Calu3 (cell line): ENCODE data around the gene PNPLA7. TPM values are rescaled to one million over a fixed set of nuclear protein-coding genes. Genes with fewer than 3 reads are reported as not detected.

Experiments used
- BruUV-seq: library from RNA; stranded (reverse); fragments of 400-500 nt; replicated peaks from 2 replicates; lab custom pipeline; 2021; lab: Mats Ljungman, UMichigan
- CTCF ChIA-PET: fragments of 300-600 bp; sonication (Branson Sonifier 250); formaldehyde crosslinking; loops from one replicate; lab custom pipeline; 2022; ENCODE audit warnings: antibody characterized with exemption; lab: Charles Lee
- DNase-seq: peaks from one replicate; pipeline ENCODE4 v3.0.0; 2022
- H3K27ac Mint-ChIP-seq: one replicate; pipeline ENCODE4 v1.8.0; 2022; ENCODE audit warnings: mixed read lengths; ENCODE audit not compliant: unreplicated experiment
- H3K27me3 Mint-ChIP-seq: one replicate; pipeline ENCODE4 v1.8.0; 2022; ENCODE audit warnings: mixed read lengths; ENCODE audit not compliant: unreplicated experiment
- H3K36me3 Mint-ChIP-seq: one replicate; pipeline ENCODE4 v1.8.0; 2022; ENCODE audit warnings: mild to moderate bottlenecking, moderate library complexity, mixed read lengths; ENCODE audit not compliant: insufficient read depth, unreplicated experiment
- H3K4me1 Mint-ChIP-seq: one replicate; pipeline ENCODE4 v1.8.0; 2022; ENCODE audit warnings: mild to moderate bottlenecking, low read depth, mixed read lengths; ENCODE audit not compliant: unreplicated experiment
- H3K4me3 Mint-ChIP-seq: one replicate; pipeline ENCODE4 v1.8.0; 2022; ENCODE audit warnings: mild to moderate bottlenecking, low read depth, moderate library complexity, mixed read lengths; ENCODE audit not compliant: unreplicated experiment
- H3K9me3 Mint-ChIP-seq: one replicate; pipeline ENCODE4 v1.8.0; 2022; ENCODE audit warnings: low read depth, mixed read lengths; ENCODE audit not compliant: unreplicated experiment
- CTCF ChIP-seq: fragments of 200-600 bp; IDR thresholded peaks from one replicate; pipeline ENCODE4 v1.8.0; 2022; ENCODE audit warnings: antibody characterized with exemption; ENCODE audit not compliant: unreplicated experiment
- intact Hi-C: fragments of 100-400 bp; cut with micrococcal nuclease; formaldehyde crosslinking; loops from one replicate; pipeline ENCODE4 v1.10.0; 2022; ENCODE audit not compliant: unreplicated experiment
- total RNA-seq: library from RNA; stranded (reverse); gene quantifications from 2 replicates; pipeline ENCODE4 v1.2.3, GENCODE V29; 2022

PNPLA7 gene
- total RNA-seq, 1 experiment from 2014 or later: 1.8 TPM

- no peak overlapping the region for H3K27ac Mint-ChIP-seq
- TF ChIP-seq CTCF: no peak
Measured at GRCh38 chr9:137588311-137588710, 38.1 kb upstream of the PNPLA7 start.

DNA sequence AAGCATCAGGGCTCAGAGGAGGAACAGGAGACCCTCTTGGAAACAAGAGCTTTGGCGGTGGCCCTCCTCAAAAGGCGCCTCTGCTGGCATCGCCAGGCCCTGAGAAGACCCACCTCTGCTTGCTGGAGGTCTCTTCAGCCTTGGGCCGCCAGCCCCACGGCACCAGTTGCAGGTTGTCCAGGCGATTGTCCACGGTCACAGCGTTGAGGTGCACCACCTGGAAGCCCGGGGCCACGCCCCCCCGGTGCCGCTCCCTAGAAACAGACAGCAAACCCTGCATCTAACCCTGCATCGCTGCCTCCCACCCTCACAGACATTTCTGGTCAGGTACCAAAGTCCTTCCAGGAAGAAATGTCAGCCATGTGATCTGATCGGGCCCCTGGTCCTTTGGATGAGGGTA lies 36.7 kb upstream of the PNPLA7 start:
- BruUV-seq: no TSS peak
- no peak overlapping the region for H3K27ac Mint-ChIP-seq
- TF ChIP-seq CTCF: no peak
- no peaks in the 10 kb centered on the region for H3K27me3 Mint-ChIP-seq
- H3K4me3 Mint-ChIP-seq: no peak overlapping the region
- CTCF ChIA-PET: no interaction called here
- H3K4me1 Mint-ChIP-seq: peaks cover 7% of the 10 kb centered on the region
- H3K36me3 Mint-ChIP-seq: peaks cover 42% of the 10 kb centered on the region
- intact Hi-C loops: no loop called here
- H3K9me3 Mint-ChIP-seq: no peaks in the 10 kb centered on the region
- DNase-seq: no peak

More at GRCh38 chr9:137588311-137588710, 38.1 kb upstream of the PNPLA7 start:
- no TSS peak for BruUV-seq
- Mint-ChIP-seq H3K36me3 (peaks cover 40% of the 10 kb centered on the region), H3K27me3 (no peaks in the 10 kb centered on the region), H3K9me3 (no peaks in the 10 kb centered on the region), H3K4me1 (peaks cover 7% of the 10 kb centered on the region), H3K4me3 (peak overlapping the region; percentile 10)
- intact Hi-C loops: no loop called here
- DNase-seq: no peak
- CTCF ChIA-PET: interaction anchor here (0.9 to 1.1 kb wide), 2 partner anchors 10 to 53 kb away, joined by 3 read pairs; no protein-coding TSS in a partner anchor

DNA sequence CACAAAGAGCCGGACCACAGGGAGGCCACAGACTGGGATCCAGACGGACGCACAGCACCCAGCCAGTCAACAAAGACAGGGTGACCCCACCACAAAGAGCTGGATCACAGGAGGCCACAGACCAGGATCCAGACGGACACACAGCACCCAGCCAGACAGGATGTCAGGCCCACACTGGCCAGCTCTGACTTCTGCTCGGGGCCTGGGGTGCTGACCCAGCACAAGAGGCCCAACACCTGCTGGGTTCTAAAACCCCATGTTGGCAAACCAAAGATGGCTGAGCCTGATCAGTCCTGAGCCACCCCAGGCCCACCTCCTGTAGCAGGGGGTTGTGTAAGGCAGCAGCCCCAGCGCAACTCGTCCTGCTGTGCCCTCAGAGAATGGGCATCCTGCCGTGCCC lies 33.8 kb upstream of the PNPLA7 start:
- Mint-ChIP-seq H3K4me3 (no peak overlapping the region), H3K9me3 (no peaks in the 10 kb centered on the region), H3K36me3 (peaks cover 33% of the 10 kb centered on the region), H3K4me1 (peaks cover 7% of the 10 kb centered on the region), H3K27ac (no peak overlapping the region), H3K27me3 (no peaks in the 10 kb centered on the region)
- no peak for TF ChIP-seq CTCF
- CTCF ChIA-PET: no interaction called here
- intact Hi-C loops: no loop called here
- BruUV-seq: no TSS peak
- no peak for DNase-seq

GRCh38 chr9:137583347-137583746 lies 33.1 kb upstream of the PNPLA7 start:
- CTCF ChIA-PET: no interaction called here
- Mint-ChIP-seq H3K9me3 (no peaks in the 10 kb centered on the region), H3K27ac (no peak overlapping the region), H3K27me3 (no peaks in the 10 kb centered on the region), H3K36me3 (peaks cover 31% of the 10 kb centered on the region), H3K4me3 (no peak overlapping the region), H3K4me1 (peaks cover 7% of the 10 kb centered on the region)
- intact Hi-C loops: no loop called here
- no peak for DNase-seq
- BruUV-seq: no TSS peak
- no peak for TF ChIP-seq CTCF
